WTC11 (cell line): ENCODE results near the gene TASP1. TPM values are rescaled to one million over a fixed set of nuclear protein-coding genes. Genes with fewer than 3 reads are reported as not detected.

ENCODE experiments used
- ATAC-seq: fragments of 200-7000 bp; cut with Tn5 transposase; 2 replicates; pipeline ENCODE4 v1.10.0; 2021; ENCODE audit warnings: mild to moderate bottlenecking, moderate library complexity
- CTCF ChIA-PET: fragments of 300-600 bp; sonication (Branson Sonifier 250); formaldehyde crosslinking; loops from one replicate; lab custom pipeline; 2021; ENCODE audit warnings: antibody characterized with exemption; lab: Charles Lee
- POLR2A ChIA-PET: fragments of 350-600 bp; sonication (Branson Sonifier 250); formaldehyde crosslinking; loops from one replicate; lab custom pipeline; 2021; ENCODE audit warnings: antibody characterized with exemption; lab: Charles Lee
- DNase-seq: peaks from one replicate; pipeline ENCODE4 v3.0.0; 2021; ENCODE audit warnings: low spot score
- H3K27ac Mint-ChIP-seq: 2 replicates; pipeline ENCODE4 v1.8.0; 2021; ENCODE audit warnings: mixed read lengths
- H3K27me3 Mint-ChIP-seq: 2 replicates; pipeline ENCODE4 v1.8.0; 2021; ENCODE audit warnings: low read depth, mild to moderate bottlenecking, moderate library complexity, mixed read lengths
- H3K36me3 Mint-ChIP-seq: 2 replicates; pipeline ENCODE4 v1.8.0; 2021; ENCODE audit warnings: mixed read lengths
- H3K4me1 Mint-ChIP-seq: 2 replicates; pipeline ENCODE4 v1.8.0; 2022; ENCODE audit warnings: mixed read lengths
- H3K4me3 Mint-ChIP-seq: 2 replicates; pipeline ENCODE4 v1.8.0; 2021; ENCODE audit warnings: mild to moderate bottlenecking, moderate library complexity, mixed read lengths
- H3K9me3 Mint-ChIP-seq: 2 replicates; pipeline ENCODE4 v1.8.0; 2021; ENCODE audit warnings: mixed read lengths
- AFF4 ChIP-seq: sonication (generic); formaldehyde crosslinking; IDR thresholded peaks from 2 replicates; pipeline ENCODE4 v1.8.1; 2023; ENCODE audit warnings: mild to moderate bottlenecking, missing genetic modification reagents, borderline replicate concordance
- ATF3 ChIP-seq: sonication (generic); formaldehyde crosslinking; conservative IDR thresholded peaks from 2 replicates; pipeline ENCODE4 v1.8.1; 2022; ENCODE audit warnings: mild to moderate bottlenecking, missing genetic modification reagents
- ATF6 ChIP-seq: sonication (generic); formaldehyde crosslinking; IDR thresholded peaks from 2 replicates; pipeline ENCODE4 v1.8.1; 2023; ENCODE audit warnings: mild to moderate bottlenecking, missing genetic modification reagents
- CREM ChIP-seq: sonication (generic); formaldehyde crosslinking; IDR thresholded peaks from 2 replicates; pipeline ENCODE4 v1.8.1; 2022; ENCODE audit warnings: mild to moderate bottlenecking, missing genetic modification reagents, moderate library complexity
- MXD4 ChIP-seq: fragments of 250-450 bp; sonication (Bioruptor Pico); IDR thresholded peaks from 2 replicates; pipeline ENCODE4 v1.8.0; 2021; ENCODE audit warnings: mild to moderate bottlenecking, moderate library complexity, borderline replicate concordance
- NFATC4 ChIP-seq: fragments of 250-450 bp; sonication (Bioruptor Pico); IDR thresholded peaks from 2 replicates; pipeline ENCODE4 v1.9.0; 2021; ENCODE audit warnings: mild to moderate bottlenecking
- RELA ChIP-seq: sonication (generic); formaldehyde crosslinking; IDR thresholded peaks from 2 replicates; pipeline ENCODE4 v1.8.1; 2022; ENCODE audit warnings: missing genetic modification reagents, mild to moderate bottlenecking, borderline replicate concordance
- SP1 ChIP-seq: sonication (generic); formaldehyde crosslinking; conservative IDR thresholded peaks from 2 replicates; pipeline ENCODE4 v1.8.1; 2022; ENCODE audit warnings: missing genetic modification reagents
- TEAD4 ChIP-seq: sonication (generic); formaldehyde crosslinking; IDR thresholded peaks from 2 replicates; pipeline ENCODE4 v1.8.0; 2022; ENCODE audit warnings: mild to moderate bottlenecking, missing genetic modification reagents
- USF2 ChIP-seq: sonication (generic); formaldehyde crosslinking; IDR thresholded peaks from 2 replicates; pipeline ENCODE4 v1.8.1; 2023; ENCODE audit warnings: mild to moderate bottlenecking, missing genetic modification reagents, moderate library complexity
- ZBTB21 ChIP-seq: sonication (generic); formaldehyde crosslinking; IDR thresholded peaks from 2 replicates; pipeline ENCODE4 v1.8.1; 2023; ENCODE audit warnings: mild to moderate bottlenecking, missing genetic modification reagents, borderline replicate concordance
- ZNF138 ChIP-seq: sonication (generic); formaldehyde crosslinking; conservative IDR thresholded peaks from 2 replicates; pipeline ENCODE4 v1.8.1; 2022; ENCODE audit warnings: mild to moderate bottlenecking, moderate library complexity, missing genetic modification reagents
- ZNF281 ChIP-seq: sonication (generic); formaldehyde crosslinking; IDR thresholded peaks from 2 replicates; pipeline ENCODE4 v1.8.0; 2023; ENCODE audit warnings: mild to moderate bottlenecking, missing genetic modification reagents
- ZNF425 ChIP-seq: fragments of 250-450 bp; sonication (Bioruptor Pico); conservative IDR thresholded peaks from 2 replicates; pipeline ENCODE4 v1.9.0; 2021; ENCODE audit warnings: mild to moderate bottlenecking
- total RNA-seq: library from RNA; stranded (reverse); gene quantifications from 3 replicates; pipeline ENCODE4 v1.2.3, GENCODE V29; 2021

The TASP1 gene
- total RNA-seq, 1 experiment from 2014 or later = 12.4 TPM

- TF ChIP-seq AFF4 (CRISPR knock-in tag) (no peak), TEAD4 (no peak), ATF6 (CRISPR knock-in tag) (no peak), ZNF281 (CRISPR knock-in tag) (no peak), RELA (CRISPR knock-in tag) (no peak), USF2 (CRISPR knock-in tag) (no peak), ZBTB21 (CRISPR knock-in tag) (no peak), SP1 (CRISPR knock-in tag) (no peak)
Observed at GRCh38 chr20:13492001-13492481, 146.7 kb downstream of the TASP1 start (continued).

GRCh38 chr20:13487202-13487601 lies 151.5 kb downstream of the TASP1 start:
- TF ChIP-seq ZNF425 = no peak
- TF ChIP-seq, all 79 proteins: peak for 0
- Mint-ChIP-seq H3K27me3 (no peaks in the 10 kb centered on the region), H3K4me1 (peaks cover 23% of the 10 kb centered on the region), H3K27ac (no peak overlapping the region), H3K36me3 (peaks cover 9% of the 10 kb centered on the region), H3K4me3 (no peak overlapping the region), H3K9me3 (no peaks in the 10 kb centered on the region)
- POLR2A ChIA-PET = no interaction called here
- ATAC-seq = no peak
- no peak for DNase-seq
- CTCF ChIA-PET = no interaction called here

GRCh38 chr20:13486694-13487093 lies 152.0 kb downstream of the TASP1 start:
- DNase-seq (no peak), ATAC-seq (no peak)
- Mint-ChIP-seq H3K4me3 (no peak overlapping the region), H3K9me3 (peaks cover 2% of the 10 kb centered on the region; the same call in 1 of the 2 replicates), H3K27me3 (no peaks in the 10 kb centered on the region), H3K4me1 (peaks cover 18% of the 10 kb centered on the region), H3K36me3 (peaks cover 13% of the 10 kb centered on the region), H3K27ac (no peak overlapping the region)
- ChIA-PET POLR2A (no interaction called here), CTCF (no interaction called here)
- no peak for TF ChIP-seq ATF3 (CRISPR knock-in tag)
- TF ChIP-seq ZNF281 (CRISPR knock-in tag) = no peak
- no peak for TF ChIP-seq ZNF138 (CRISPR knock-in tag)
- TF ChIP-seq MXD4 (CRISPR knock-in tag) = no peak
- no peak for TF ChIP-seq ATF6 (CRISPR knock-in tag)
- TF ChIP-seq NFATC4 (CRISPR knock-in tag) = no peak
- no peak for TF ChIP-seq CREM
